Measurements from ENCODE around the gene PTDSS2. TPM values are rescaled to one million over a fixed set of nuclear protein-coding genes. Genes with fewer than 3 reads are reported as not detected.

PTDSS2 gene
- total RNA-seq, 1 donor from 2014 or later = 30.2 TPM

DNA sequence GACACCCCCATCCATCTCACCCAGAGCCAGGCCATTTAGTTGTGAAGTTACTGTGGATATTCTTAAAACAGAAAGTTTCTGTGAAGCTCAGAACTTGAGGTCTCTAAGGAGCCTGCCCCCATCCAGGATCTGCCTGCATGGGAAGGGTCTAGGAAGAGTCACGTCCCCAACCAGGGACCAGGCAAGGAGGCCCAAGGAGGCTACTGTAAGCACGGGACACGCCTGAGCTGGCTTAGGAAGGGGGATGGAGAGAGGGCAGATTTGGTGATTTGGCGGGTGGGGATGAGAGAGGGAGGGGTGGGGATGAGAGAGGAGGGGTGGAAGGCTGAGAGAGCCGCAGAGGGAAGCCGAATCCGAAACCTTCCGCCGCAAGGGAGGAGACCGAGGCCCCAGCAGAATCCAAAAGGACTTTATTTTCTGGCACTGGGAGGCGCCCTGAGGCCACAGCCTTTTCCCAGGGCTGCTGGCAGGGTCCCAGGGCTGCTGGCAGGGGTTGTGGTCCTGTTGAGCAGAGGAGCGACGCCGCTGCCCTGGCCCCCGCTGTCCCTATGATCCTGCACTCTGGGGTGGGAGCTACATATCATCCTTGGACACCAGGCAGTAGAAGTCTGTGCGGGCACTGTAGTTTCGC is 44.6 kb upstream of the PTDSS2 start:
- H3K4me1 ChIP-seq = peaks cover 24% of the 10 kb centered on the region
- intact Hi-C loops (cut with micrococcal nuclease) = no loop called here
- peak; percentile 53 for DNase-seq
- H3K36me3 ChIP-seq = no peaks in the 10 kb centered on the region
- no peaks in the 10 kb centered on the region for H3K27me3 ChIP-seq (ENCODE audit: low read depth)
- peak overlapping the region; percentile 88 for H3K27ac ChIP-seq (replicated peaks)
- H3K9me3 ChIP-seq (replicated peaks) = no peaks in the 10 kb centered on the region
- H3K4me3 ChIP-seq = peak overlapping the region; percentile 81
- TF ChIP-seq, protein P1, sequence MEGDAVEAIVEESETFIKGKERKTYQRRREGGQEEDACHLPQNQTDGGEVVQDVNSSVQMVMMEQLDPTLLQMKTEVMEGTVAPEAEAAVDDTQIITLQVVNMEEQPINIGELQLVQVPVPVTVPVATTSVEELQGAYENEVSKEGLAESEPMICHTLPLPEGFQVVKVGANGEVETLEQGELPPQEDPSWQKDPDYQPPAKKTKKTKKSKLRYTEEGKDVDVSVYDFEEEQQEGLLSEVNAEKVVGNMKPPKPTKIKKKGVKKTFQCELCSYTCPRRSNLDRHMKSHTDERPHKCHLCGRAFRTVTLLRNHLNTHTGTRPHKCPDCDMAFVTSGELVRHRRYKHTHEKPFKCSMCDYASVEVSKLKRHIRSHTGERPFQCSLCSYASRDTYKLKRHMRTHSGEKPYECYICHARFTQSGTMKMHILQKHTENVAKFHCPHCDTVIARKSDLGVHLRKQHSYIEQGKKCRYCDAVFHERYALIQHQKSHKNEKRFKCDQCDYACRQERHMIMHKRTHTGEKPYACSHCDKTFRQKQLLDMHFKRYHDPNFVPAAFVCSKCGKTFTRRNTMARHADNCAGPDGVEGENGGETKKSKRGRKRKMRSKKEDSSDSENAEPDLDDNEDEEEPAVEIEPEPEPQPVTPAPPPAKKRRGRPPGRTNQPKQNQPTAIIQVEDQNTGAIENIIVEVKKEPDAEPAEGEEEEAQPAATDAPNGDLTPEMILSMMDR (IDR thresholded peaks at IDR 0.05; ENCODE audit: borderline replicate concordance) = no peak

DNA sequence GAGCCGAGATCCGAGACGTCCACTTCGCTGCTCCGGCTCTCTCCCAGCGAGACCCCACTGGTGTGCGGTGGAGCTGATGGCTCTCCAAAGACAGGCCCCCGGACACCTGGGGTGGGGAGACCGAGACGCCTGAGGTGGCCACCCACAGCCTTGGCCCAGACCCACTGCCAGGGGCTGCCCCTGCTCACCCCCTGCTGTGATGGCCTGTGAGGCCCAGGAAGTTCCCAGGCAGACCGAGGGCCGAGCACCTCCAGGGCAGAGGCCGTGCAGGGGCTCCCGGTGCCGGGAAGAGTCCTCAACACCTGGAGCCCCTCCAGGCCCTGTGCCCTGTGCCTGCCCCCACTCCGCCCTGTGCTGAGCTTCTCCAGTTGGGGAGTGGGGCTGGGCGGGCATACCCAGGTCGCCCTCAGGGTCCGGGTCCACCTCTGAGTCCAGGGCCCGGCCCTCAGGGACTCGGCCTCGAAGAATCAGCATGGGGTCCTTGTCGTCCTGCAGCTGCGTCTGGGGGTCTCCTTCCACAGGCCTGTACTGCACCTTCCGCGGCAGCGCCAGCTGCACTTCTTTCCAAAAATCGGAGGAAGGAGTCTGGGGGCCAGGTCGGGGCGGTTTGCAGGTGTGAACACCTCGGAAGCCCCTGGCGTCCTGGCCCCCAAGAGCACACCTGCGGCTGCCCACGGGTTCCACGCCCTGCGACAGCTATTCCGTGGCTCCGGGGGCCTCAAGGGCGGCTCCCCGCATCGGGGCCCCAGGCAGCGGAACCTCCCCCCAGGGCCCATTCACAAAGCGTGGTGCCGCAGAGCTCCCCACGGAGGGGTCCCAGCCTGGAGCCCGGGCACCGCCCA is 43.9 kb upstream of the PTDSS2 start:
- Histone ChIP-seq H3K4me1 (peaks cover 24% of the 10 kb centered on the region), H3K36me3 (no peaks in the 10 kb centered on the region), H3K27ac (replicated peaks) (peak overlapping the region; percentile 88), H3K27me3 (ENCODE audit: low read depth) (no peaks in the 10 kb centered on the region), H3K9me3 (replicated peaks) (no peaks in the 10 kb centered on the region), H3K4me3 (peak overlapping the region; percentile 81)
- TF ChIP-seq, protein P1 (IDR thresholded peaks at IDR 0.05; ENCODE audit: borderline replicate concordance) = no peak
- DNase-seq = no peak
- intact Hi-C loops (cut with micrococcal nuclease) = no loop called here

DNA sequence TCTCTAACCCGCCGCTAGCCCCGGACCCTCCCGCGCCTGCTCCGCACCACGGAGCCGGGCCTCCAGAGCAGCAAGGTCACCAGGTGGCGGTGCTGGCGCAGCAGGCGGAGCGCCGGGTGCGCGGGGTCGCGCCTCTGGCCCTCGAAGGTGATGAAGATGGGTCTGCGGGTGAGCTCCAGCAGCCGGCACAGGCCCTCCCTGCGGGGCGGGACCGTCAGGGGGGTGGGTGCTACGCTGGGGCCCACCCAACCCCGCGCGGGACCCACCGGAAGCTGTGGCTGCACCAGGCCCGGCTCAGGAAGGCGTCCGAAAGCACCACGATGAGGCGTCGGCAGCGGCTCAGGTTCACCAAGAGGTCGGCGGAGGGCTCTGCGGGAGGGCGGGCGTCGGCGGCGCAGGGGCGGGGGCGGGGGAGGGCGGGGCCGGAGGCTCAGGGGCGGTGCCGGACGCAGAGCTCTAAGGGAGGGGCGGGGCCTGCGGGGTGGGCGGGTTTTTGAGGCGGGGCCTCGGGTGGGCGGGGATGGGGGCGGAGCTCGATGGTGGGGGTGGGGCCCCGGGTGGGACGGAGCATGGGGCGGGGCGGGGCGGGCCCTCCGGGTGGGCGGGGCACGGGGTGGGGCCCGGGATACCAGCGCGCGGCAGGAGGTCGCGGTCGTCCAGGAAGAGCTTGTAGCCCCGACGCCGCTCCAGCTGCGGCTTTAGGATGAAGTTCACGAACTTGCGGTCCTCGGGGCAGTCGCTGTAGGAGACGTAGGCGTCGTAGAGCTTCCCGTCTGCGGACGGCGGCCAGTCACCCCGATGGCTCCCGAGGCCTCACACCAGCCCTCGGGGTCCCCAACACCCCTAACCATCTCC is 43.1 kb upstream of the PTDSS2 start:
- H3K27me3 ChIP-seq (ENCODE audit: low read depth) = no peaks in the 10 kb centered on the region
- intact Hi-C loops (cut with micrococcal nuclease) = no loop called here
- H3K4me3 ChIP-seq = peak overlapping the region; percentile 81
- no peaks in the 10 kb centered on the region for H3K36me3 ChIP-seq
- H3K4me1 ChIP-seq = peaks cover 24% of the 10 kb centered on the region
- peak overlapping the region; percentile 88 for H3K27ac ChIP-seq (replicated peaks)
- DNase-seq = peak; percentile 83
- TF ChIP-seq, protein P1 (IDR thresholded peaks at IDR 0.05; ENCODE audit: borderline replicate concordance) = peak; percentile 39
- no peaks in the 10 kb centered on the region for H3K9me3 ChIP-seq (replicated peaks)

DNA sequence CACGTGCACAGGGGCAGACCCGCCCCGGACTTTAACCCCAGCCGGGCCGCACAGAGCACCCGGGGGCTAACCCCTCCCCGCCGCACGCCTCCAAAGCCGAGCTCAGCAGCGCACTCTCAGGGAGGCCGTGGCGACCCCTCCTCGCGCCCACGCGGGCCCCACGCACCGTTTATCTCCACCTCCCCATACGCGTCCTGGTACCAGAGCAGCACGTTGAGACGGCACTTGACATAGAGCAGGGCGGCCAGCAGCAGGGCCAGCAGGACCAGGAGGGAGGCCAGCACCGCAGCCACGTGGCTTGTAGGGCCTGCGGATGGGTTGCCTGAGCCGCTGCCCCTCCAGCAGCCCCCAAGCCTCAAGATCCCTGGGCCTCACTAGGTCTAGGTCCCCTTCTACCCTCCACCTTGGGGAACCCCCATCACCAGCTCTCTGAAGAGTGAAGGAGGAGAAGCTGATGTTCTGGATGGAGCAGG is 42.4 kb upstream of the PTDSS2 start:
- peak overlapping the region; percentile 81 for H3K4me3 ChIP-seq
- intact Hi-C loops (cut with micrococcal nuclease) = no loop called here
- peaks cover 26% of the 10 kb centered on the region for H3K4me1 ChIP-seq
- H3K27ac ChIP-seq (replicated peaks) = peak overlapping the region; percentile 73
- no peaks in the 10 kb centered on the region for H3K27me3 ChIP-seq (ENCODE audit: low read depth)
- H3K9me3 ChIP-seq (replicated peaks) = no peaks in the 10 kb centered on the region
- TF ChIP-seq, protein P1 (IDR thresholded peaks at IDR 0.05; ENCODE audit: borderline replicate concordance) = no peak
- H3K36me3 ChIP-seq = no peaks in the 10 kb centered on the region
- no peak for DNase-seq

Data from left ventricle myocardium inferior (tissue), 1 donor.